AG09319 (cell line): ENCODE results near the gene GLTP.
"Not testable (repeated sequence)": the region's sequence is repeated elsewhere in the genome, so short reads cannot be mapped to it uniquely, and the experiment has no call there.

ENCODE experiments used
- DNase-seq: peaks from one replicate; pipeline ENCODE4 v3.0.0-alpha.2; 2010; ENCODE audit warnings: low read depth; ENCODE audit errors: extremely low read depth
- CTCF ChIP-seq: IDR thresholded peaks from 2 replicates; pipeline ENCODE4 v1.5.1; 2011; ENCODE audit warnings: low read depth, mild to moderate bottlenecking, inconsistent platforms, low read length, moderate library complexity

The GLTP gene

GRCh38 chr12:109861689-109862314 lies 18.5 kb downstream of the GLTP start:
- TF ChIP-seq CTCF: no peak
- no peak for DNase-seq

GRCh38 chr12:109860977-109861376 lies 19.4 kb downstream of the GLTP start:
- no peak for DNase-seq
- TF ChIP-seq CTCF: no peak

GRCh38 chr12:109858764-109859163 lies 21.6 kb downstream of the GLTP start:
- DNase-seq: no peak
- no peak for TF ChIP-seq CTCF

GRCh38 chr12:109857715-109858114 lies 22.6 kb downstream of the GLTP start:
- no peak for DNase-seq
- no peak for TF ChIP-seq CTCF

GRCh38 chr12:109855377-109855776 lies 25.0 kb downstream of the GLTP start:
- no peak for DNase-seq
- no peak for TF ChIP-seq CTCF

GRCh38 chr12:109850518-109850917 lies 29.8 kb downstream of the GLTP start:
- DNase-seq: not testable (repeated sequence)

GRCh38 chr12:109847142-109847735 lies 33.1 kb downstream of the GLTP start:
- no peak for DNase-seq
- no peak for TF ChIP-seq CTCF

GRCh38 chr12:109845824-109846205 lies 34.5 kb downstream of the GLTP start:
- no peak for DNase-seq
- no peak for TF ChIP-seq CTCF
